Loucy (cell line): ENCODE results near the gene KLHDC9.

Experiments
- H2AFZ ChIP-seq: fragments of 200-600 bp; sonication (generic); 2 replicates; pipeline ENCODE4 v1.6.0; 2016; ENCODE audit warnings: antibody characterized with exemption, mild to moderate bottlenecking, low read length, moderate library complexity
- H3F3A ChIP-seq: fragments of 200-600 bp; 2 replicates; pipeline ENCODE4 v1.6.0; 2016; ENCODE audit warnings: antibody characterized with exemption, low read depth, mild to moderate bottlenecking
- H3K27me3 ChIP-seq: fragments of 200-600 bp; sonication (generic); 2 replicates; pipeline ENCODE4 v1.6.1; 2014; ENCODE audit warnings: low read length, mild to moderate bottlenecking; ENCODE audit not compliant: insufficient read depth, poor library complexity, severe bottlenecking
- H3K36me3 ChIP-seq: fragments of 200-600 bp; sonication (generic); 2 replicates; pipeline ENCODE4 v1.6.1; 2016; ENCODE audit warnings: low read length; ENCODE audit not compliant: insufficient read depth
- H3K4me1 ChIP-seq: fragments of 200-600 bp; sonication (generic); 2 replicates; pipeline ENCODE4 v1.5.1; 2014; ENCODE audit warnings: low read length, mild to moderate bottlenecking; ENCODE audit not compliant: insufficient read depth, poor library complexity, severe bottlenecking
- H3K4me2 ChIP-seq: fragments of 200-600 bp; sonication (generic); 2 replicates; pipeline ENCODE4 v1.6.0; 2014; ENCODE audit warnings: antibody characterized with exemption, low read length, low read depth, mild to moderate bottlenecking; ENCODE audit not compliant: poor library complexity, severe bottlenecking
- H3K4me3 ChIP-seq: fragments of 200-600 bp; sonication (generic); 2 replicates; pipeline ENCODE4 v1.5.1; 2014; ENCODE audit warnings: low read length, mild to moderate bottlenecking, mixed read lengths; ENCODE audit not compliant: poor library complexity, severe bottlenecking
- H3K79me2 ChIP-seq: fragments of 200-600 bp; sonication (generic); 2 replicates; pipeline ENCODE4 v1.6.1; 2014; ENCODE audit warnings: low read length; ENCODE audit not compliant: insufficient read depth
- H3K9ac ChIP-seq: fragments of 200-600 bp; sonication (generic); 2 replicates; pipeline ENCODE4 v1.6.0; 2014; ENCODE audit warnings: mild to moderate bottlenecking, low read depth, low read length, moderate library complexity; ENCODE audit not compliant: poor library complexity, severe bottlenecking
- H3K9me2 ChIP-seq: fragments of 200-600 bp; sonication (generic); replicated peaks from 2 replicates; pipeline ENCODE4 v1.6.1; 2016; ENCODE audit warnings: low read depth, low read length, mixed read lengths
- H3K9me3 ChIP-seq: fragments of 200-600 bp; sonication (generic); 2 replicates; pipeline ENCODE4 v1.6.1; 2014; ENCODE audit warnings: mild to moderate bottlenecking, antibody characterized with exemption, low read length, low read depth; ENCODE audit not compliant: insufficient read depth
- H4K20me1 ChIP-seq: fragments of 200-600 bp; sonication (generic); 2 replicates; pipeline ENCODE4 v1.6.0; 2014; ENCODE audit warnings: antibody characterized with exemption, low read length, mild to moderate bottlenecking; ENCODE audit not compliant: insufficient read depth, poor library complexity, severe bottlenecking
- CTCF ChIP-seq: fragments of 200-600 bp; sonication (generic); conservative IDR thresholded peaks from 2 replicates; pipeline ENCODE4 v1.5.1; 2014; ENCODE audit warnings: mild to moderate bottlenecking, antibody characterized with exemption, low read length
- EZH2phosphoT487 ChIP-seq: fragments of 200-600 bp; IDR thresholded peaks from 2 replicates; pipeline ENCODE4 v1.6.1; 2018; ENCODE audit warnings: antibody characterized with exemption, mild to moderate bottlenecking, moderate library complexity, borderline replicate concordance

KLHDC9 gene

GRCh38 chr1:161121834-161122233, 23.7 kb downstream of the KLHDC9 start:
- no peak overlapping the region for H2AFZ ChIP-seq
- H3K27me3 ChIP-seq = no peaks in the 10 kb centered on the region
- peaks cover 43% of the 10 kb centered on the region for H3K36me3 ChIP-seq
- H3K4me1 ChIP-seq = peaks cover 22% of the 10 kb centered on the region
- no peaks in the 10 kb centered on the region for H3K9me3 ChIP-seq
- H3K9ac ChIP-seq = no peak overlapping the region
- no peak overlapping the region for H3K4me3 ChIP-seq
- TF ChIP-seq CTCF = no peak
- TF ChIP-seq EZH2phosphoT487 = no peak
- H3K9me2 ChIP-seq = no peaks in the 10 kb centered on the region
- H3K79me2 ChIP-seq = peaks cover 31% of the 10 kb centered on the region
- H4K20me1 ChIP-seq = peaks cover under 1% of the 10 kb centered on the region
- H3F3A ChIP-seq = no peaks in the 10 kb centered on the region
- H3K4me2 ChIP-seq = no peak overlapping the region

GRCh38 chr1:161122967-161123366, 24.8 kb downstream of the KLHDC9 start:
- H3K9me2 ChIP-seq = no peaks in the 10 kb centered on the region
- peaks cover 49% of the 10 kb centered on the region for H3K36me3 ChIP-seq
- H3K9ac ChIP-seq = no peak overlapping the region
- H3K27me3 ChIP-seq = no peaks in the 10 kb centered on the region
- no peaks in the 10 kb centered on the region for H3K9me3 ChIP-seq
- no peak overlapping the region for H3K4me3 ChIP-seq
- peaks cover 32% of the 10 kb centered on the region for H3K4me1 ChIP-seq
- no peak overlapping the region for H3K4me2 ChIP-seq
- H3F3A ChIP-seq = no peaks in the 10 kb centered on the region
- no peak overlapping the region for H2AFZ ChIP-seq
- H3K79me2 ChIP-seq = peaks cover 31% of the 10 kb centered on the region
- no peaks in the 10 kb centered on the region for H4K20me1 ChIP-seq
- no peak for TF ChIP-seq EZH2phosphoT487
- TF ChIP-seq CTCF = no peak

GRCh38 chr1:161127649-161128048, 29.5 kb downstream of the KLHDC9 start:
- H3K4me1 ChIP-seq = peaks cover 53% of the 10 kb centered on the region
- H3K9me2 ChIP-seq = no peaks in the 10 kb centered on the region
- H4K20me1 ChIP-seq = peaks cover 10% of the 10 kb centered on the region

More at GRCh38 chr1:161127649-161128048, 29.5 kb downstream of the KLHDC9 start:
- Histone ChIP-seq H3K4me2 (peak overlapping the region; percentile 95), H3F3A (no peaks in the 10 kb centered on the region), H3K4me3 (peak overlapping the region; percentile 3), H3K9me3 (no peaks in the 10 kb centered on the region), H3K79me2 (peaks cover 58% of the 10 kb centered on the region), H3K27me3 (no peaks in the 10 kb centered on the region), H3K9ac (no peak overlapping the region), H2AFZ (no peak overlapping the region), H3K36me3 (peaks cover 32% of the 10 kb centered on the region; the same call in 1 of the 2 replicates)
- no peak for TF ChIP-seq CTCF
- no peak for TF ChIP-seq EZH2phosphoT487
